H54 (cell line): ENCODE data around the gene GPR146.

Experiments used
- DNase-seq: peaks from one replicate; pipeline ENCODE4 v3.0.0; 2011; ENCODE audit warnings: low spot score, mixed read lengths; ENCODE audit not compliant: insufficient read length
- FAIRE-seq: peaks from 3 replicates; lab custom pipeline; 2011; peaks lifted over from hg19 to GRCh38; lab: Jason Lieb, UNC
- POLR2A ChIP-seq: IDR thresholded peaks from 2 replicates; pipeline ENCODE4 v1.6.1; 2011; ENCODE audit warnings: low read depth, mild to moderate bottlenecking, low read length

The GPR146 gene

DNA sequence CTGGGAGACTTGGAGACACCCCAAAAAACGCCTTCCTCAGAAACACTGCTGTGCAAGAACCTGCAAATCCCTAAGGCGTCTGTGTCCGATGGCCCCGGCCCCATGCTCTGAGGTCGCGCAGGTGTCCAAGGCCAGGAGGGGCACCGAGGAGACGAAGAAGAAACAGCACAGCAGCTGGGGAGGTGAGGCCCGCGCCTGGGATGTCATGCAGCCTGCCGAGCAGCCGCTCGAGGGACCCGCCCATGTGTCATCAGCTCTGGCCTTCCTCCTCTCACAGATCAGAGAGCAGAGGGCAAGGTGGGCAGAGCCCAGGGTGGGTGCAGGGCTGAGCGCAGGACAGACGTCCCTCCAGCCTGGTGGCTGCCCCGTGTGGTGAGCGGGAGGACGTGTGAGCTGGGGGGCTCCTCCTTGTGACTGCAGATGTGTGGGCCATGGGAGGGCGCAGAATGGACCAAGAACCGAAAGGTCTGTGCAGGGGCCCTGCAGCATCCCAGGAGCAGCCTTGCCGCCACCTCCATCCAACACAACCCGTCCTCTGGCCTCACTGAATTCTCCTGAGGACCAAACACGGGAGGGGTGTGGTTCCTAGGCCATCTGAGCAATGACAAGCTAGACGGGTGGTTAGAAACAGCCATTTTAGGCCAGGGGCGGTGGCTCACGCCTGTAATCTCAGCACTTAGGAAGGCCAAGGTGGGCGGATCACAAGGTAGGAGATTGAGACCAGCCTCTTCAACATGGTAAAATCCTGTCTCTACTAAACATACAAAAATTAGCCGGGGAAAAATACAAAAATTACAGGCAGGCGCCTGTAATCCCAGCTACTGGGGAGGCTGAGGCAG lies 30.5 kb downstream of the GPR146 start:
- no peak for TF ChIP-seq POLR2A
- no peak for FAIRE-seq
- no peak for DNase-seq

DNA sequence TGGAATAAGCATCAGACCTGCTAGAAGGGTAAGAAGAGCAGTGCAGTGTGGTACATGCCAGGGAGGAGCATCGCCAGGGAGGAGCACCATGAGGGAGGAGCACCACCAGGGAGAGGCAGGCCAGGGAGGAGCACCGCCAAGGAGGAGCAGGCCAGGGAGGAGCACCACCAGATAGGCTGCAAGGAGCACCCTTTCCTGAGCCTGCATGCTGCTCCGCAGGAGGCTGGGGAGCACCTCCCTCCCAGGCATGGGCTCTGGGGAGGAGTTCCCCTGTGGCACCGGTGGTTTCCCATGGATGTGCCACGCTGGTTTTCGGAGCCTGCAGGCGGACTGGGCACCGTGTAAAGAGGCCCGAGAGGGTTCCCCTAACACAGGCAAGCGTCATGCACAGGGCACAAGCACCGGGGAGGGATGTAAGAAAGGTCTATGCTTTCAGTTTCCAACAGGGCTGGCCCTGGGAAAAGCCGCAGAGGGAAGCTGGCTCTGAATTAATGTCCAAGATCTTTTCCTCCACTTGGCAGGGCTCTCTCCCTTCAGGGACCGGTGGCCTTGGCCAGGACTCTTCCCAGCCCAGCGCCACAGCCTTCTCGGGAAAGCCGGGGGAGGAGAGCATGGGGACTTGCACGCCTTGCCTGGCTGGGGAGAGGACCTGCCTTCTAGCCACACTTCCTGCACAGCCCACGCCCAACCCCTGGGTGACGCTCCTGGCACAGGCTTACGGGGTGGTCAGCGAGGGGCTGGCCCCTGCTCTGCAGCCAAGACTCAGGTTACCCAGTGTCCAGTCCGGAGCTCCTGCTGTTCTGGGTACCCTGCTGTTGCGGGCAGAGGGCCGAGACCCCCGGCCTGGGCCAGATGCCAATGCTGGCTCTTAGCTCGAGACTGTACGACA lies 32.1 kb downstream of the GPR146 start:
- TF ChIP-seq POLR2A = no peak
- no peak for DNase-seq
- no peak for FAIRE-seq

DNA sequence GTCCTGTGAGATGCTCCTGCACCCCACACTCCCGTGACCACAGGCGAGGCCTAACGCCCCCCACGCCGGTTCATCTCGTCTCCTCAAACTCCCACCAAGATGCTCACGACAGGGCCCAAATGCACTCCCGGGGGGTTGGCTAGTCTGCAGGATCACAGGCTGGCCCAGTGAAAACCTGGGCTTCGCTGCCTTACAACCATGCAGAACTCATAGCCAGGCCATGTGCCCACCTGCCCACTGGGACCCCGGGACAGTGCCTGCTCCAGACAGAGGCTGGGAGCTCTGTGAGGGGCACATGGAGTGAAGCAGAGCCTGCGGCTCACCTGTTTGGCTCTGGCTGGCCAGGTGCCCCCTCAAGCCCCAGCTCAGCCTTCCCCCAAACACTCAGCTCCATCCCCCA lies 34.2 kb downstream of the GPR146 start:
- TF ChIP-seq POLR2A = no peak
- DNase-seq (no peak), FAIRE-seq (no peak)

DNA sequence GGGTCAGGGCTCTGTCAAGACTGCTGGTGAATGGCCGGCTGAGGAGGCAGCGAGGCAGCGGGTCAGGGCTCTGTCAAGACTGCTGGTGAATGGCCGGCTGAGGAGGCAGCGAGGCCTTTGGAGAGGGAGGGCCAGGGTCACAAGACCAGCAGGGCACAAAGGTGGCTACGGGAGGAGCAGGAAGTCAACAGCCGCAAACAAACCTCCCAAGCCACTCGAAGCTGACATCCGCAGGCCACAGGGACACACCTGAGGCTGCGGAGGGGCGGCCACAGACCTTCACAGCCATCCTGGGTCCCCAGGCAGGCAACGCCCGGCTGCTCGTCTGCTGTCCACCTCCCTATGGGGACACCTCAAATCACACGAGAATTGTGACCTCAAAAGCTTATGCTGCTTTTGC lies 34.6 kb downstream of the GPR146 start:
- TF ChIP-seq POLR2A = no peak
- DNase-seq = no peak
- FAIRE-seq = no peak

DNA sequence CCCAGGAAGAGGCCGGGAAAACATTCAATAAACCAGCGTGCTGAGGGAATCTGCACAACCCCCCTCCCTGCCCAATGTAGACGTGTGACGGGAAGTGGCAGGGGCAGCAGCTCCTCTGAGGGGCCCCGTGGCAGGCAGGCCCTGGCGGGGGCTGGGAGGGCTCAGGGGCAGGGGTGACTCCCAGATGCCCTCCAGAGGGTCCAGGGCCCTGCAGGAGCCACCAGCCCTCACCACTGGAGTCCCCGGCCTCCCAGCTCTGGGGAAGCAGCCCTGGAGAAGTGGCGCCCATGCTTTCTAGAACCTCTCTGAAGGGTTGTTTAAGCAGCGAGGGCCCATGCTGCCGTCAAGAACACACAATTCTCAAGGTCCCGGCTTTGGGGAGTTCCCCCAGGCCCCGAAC lies 35.2 kb downstream of the GPR146 start:
- no peak for TF ChIP-seq POLR2A
- FAIRE-seq = no peak
- DNase-seq = no peak

DNA sequence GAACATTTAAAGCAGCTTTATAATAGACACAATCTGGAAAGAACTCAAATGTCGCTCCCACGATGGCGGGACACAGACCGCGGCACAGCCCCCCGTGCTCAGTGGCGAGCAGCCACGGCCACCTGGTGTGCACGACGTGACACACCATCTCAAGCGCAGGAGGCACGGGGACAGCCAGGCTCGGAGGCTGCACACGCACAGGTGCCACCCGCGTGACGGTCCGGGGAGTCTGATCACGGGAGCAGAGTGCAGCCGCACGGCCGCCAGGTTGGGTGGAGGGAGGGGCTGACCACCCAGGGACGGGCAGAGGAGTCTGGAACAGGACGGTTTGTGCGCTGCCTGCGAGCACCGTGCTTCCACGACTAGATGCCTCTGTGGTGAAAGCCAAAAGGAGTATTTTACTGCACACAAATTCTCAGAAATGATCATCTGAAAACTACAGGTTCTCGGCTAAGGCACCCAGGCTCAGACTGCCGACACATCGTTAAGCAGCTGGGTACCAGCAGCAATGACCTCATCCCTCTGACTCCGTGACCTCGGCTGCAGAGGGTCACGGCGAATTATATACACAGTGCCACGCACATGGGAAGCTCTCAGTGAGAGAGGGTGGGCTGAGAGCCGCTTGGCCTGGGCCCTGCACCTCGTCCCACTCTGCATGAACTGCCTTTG lies 36.0 kb downstream of the GPR146 start:
- no peak for DNase-seq
- TF ChIP-seq POLR2A = no peak
- no peak for FAIRE-seq

DNA sequence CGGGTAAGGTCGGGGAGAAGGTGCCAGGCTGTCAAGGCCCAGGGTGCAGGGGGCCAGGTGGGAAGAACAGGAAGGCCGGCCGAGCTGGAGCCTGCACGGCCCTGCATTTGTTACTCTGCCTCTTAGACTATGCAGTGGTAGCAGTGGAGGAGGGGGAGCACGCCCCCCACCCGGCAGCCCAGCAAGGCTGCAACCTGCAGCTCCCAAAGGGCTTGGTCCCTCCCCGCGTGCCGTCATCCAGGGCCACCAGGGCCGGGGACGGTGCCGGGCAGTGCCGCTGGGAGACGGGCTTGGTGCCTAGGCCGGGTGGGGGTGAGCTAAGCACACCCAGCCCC lies 36.5 kb downstream of the GPR146 start:
- no peak for TF ChIP-seq POLR2A
- DNase-seq (no peak), FAIRE-seq (no peak)

DNA sequence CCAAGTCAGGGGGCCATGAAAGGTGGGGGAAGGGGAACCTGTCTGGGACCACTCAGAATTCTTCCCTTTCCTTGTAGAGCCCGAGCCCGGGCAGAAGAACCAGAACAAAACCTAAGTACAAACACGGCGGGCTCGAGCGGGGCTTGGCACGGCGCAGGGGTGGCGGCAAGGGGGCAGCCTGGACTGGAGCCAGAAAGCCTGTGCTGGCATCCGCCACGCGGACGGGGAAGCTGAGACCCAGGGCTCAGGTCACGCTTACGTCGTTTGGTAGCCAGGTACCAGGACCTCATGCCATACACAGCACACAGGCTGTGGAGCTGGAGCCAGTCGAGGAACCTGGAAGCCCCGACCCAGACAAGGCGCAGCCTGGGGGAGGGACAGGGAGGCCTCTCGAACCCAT lies 37.0 kb downstream of the GPR146 start:
- no peak for FAIRE-seq
- DNase-seq = no peak
- TF ChIP-seq POLR2A = no peak

DNA sequence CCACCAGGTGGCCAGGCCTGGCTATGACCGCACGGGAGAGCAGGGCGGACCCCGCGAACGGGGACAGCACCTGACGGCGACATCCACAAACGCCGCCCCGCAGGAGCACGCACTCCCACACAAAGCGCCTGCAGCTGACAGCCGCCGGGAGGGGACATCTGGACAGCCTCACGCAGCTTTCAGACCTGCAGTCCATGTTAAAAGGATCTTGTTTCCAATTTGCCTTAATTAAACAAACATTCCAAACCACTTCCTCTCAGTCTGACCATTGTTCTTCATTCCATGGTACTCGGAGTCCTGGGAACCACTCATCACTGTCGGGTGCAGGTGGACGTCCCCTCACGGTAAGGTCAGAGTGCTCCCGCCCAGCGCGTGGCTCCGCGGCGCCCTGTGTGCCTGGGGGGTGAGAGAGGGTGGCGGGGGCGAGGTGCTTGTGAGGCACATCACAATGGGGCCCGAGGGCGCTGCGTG lies 37.6 kb downstream of the GPR146 start:
- DNase-seq (no peak), FAIRE-seq (no peak)
- TF ChIP-seq POLR2A = no peak

DNA sequence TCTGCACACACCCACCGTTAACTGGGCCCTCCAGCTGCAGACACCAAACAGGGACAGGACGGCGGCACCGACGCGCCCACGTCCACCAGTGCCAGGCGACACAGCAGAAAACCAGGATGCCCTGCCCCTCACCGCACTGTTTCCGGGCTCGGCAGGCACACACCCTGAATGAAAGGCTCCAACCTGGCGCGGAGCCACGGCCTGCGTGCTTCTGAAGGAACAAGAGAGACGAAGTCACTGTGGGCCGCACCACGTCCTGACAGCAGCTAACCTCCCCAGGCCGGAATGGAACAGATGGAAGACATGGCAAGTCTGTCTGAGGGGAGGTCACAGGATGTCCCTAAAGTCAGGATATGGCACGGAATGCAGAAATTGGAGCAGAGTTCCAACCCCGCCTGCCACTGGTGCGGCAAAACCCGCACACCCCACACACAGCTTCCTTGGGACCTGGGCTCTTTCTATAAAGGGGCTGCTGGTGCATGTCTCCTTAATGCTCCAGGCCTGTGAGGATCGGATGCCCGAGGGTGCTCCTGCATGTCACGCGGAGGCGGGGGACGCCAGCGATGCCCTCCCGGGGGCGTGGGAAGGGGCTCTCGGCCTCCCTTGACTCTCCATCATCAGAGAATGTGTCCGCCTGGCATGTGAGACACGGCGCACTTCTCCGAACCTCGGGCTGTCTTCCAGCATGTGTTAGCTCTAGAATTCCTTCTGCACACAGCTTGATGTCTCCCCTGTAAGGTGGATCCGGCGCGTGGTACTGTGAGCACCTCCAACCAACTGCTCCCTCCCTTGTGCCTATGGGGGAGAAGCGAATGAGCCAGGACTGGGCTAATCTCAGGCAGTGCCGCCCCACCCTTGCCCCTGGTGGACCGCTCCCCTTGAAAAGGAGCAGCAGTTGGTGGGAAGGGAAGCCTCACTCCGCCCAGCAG lies 39.6 kb downstream of the GPR146 start:
- no peak for FAIRE-seq
- TF ChIP-seq POLR2A = no peak
- DNase-seq = no peak

DNA sequence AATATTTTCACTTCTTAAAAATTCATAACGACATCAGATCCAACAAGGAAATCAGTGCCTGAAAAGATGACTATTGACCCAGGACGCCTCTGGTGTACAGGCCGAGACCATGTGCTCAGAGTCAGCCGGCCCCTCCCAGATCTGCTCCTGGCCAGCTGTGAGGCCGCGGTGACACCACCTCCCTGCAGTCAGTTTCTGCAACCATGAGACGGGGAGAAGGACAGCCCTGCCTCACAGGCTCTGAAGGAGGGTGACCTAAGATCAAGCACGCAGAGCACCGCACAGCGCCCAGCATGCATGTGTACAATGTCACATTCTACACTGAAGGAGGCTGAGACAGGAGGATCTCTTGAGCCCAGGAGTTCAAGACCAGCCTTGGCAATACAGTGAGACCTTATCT lies 40.9 kb downstream of the GPR146 start:
- DNase-seq = no peak
- FAIRE-seq = no peak
- TF ChIP-seq POLR2A = no peak

DNA sequence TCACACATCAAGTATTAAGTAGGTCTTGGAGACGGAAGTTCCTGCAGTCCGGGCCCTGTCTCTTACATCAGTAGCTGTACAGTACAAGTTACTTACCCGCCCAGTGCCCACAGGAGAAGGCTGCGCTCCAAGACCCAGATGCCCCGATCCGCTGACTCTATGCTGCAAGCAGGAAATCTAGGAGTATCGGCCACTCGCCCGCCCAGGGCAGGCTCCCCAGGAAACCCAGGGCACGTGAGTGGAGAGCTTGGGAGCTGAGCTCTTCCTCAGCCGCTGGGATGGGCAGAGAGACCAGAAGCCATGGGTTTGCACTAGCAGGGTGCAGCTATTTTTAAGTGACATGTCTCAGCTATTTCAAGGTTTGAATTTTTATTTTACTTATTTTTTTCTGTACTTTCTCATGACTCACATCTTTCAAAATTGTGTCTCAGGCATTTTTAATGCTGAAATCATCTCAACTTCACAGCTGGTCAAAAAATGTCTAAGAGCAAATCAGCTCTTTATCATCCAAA lies 41.6 kb downstream of the GPR146 start:
- FAIRE-seq = no peak
- DNase-seq = no peak

DNA sequence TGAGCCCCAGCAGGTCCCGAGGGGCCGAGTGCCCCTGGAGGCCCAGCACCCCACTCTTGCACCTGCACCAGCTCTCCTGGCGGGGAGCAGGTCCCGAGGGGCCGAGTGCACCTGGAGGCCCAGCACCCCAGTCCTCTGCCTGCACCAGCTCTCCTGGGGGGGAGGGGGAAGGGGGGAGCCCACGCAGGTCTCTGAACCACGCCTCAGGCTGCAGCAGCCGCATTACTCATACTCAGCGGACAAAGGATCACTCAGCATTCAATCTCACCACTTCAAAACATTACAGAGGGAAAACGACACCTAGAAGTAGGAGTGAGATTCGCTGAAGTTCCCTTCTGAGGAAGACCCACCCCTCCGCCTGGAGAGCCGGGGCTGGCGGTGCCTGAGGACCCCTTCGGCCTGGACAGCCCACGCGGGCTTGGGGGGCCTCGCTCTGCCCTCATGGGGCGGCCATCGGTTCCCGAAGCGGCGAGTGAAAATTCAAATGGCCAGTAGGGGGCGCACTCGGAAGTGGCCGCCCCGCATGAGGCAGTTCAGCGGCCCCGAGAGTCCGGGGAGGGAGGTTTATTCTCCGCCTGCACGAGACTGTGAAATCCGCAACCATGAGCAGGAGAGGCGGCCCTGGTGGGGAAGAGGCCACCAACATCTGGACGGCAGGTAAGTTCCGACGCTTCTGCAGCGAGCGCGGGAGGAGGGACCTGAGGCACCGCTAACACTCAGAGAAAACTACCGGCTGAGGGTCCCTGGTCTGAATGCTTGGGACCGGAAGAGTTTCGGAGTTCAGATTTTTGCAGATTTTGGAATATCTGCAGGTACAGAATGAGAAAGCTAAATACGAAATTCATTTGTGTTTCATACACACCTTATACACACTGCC lies 42.5 kb downstream of the GPR146 start:
- FAIRE-seq = no peak
- TF ChIP-seq POLR2A = no peak
- peak; percentile 97 for DNase-seq

More for the DNA sequence above, 41.6 kb downstream of the GPR146 start:
- no peak for TF ChIP-seq POLR2A
